ENCODE measurements around the gene NKIRAS1.

- TF ChIP-seq POLR2AphosphoS5 (IDR thresholded peaks at IDR 0.05; ENCODE audit: low read depth, low read length) (no peak), TAF1 (IDR thresholded peaks at IDR 0.05; ENCODE audit: borderline replicate concordance, insufficient read depth, low read length) (no peak), FOXP2 (optimal IDR thresholded peaks at IDR 0.05; ENCODE audit: borderline replicate concordance, extremely low read depth, extremely low read length, insufficient read depth) (no peak), SIN3A (IDR thresholded peaks at IDR 0.05; ENCODE audit: borderline replicate concordance, insufficient read depth, low read length) (no peak)
- TF ChIP-seq, protein P1, sequence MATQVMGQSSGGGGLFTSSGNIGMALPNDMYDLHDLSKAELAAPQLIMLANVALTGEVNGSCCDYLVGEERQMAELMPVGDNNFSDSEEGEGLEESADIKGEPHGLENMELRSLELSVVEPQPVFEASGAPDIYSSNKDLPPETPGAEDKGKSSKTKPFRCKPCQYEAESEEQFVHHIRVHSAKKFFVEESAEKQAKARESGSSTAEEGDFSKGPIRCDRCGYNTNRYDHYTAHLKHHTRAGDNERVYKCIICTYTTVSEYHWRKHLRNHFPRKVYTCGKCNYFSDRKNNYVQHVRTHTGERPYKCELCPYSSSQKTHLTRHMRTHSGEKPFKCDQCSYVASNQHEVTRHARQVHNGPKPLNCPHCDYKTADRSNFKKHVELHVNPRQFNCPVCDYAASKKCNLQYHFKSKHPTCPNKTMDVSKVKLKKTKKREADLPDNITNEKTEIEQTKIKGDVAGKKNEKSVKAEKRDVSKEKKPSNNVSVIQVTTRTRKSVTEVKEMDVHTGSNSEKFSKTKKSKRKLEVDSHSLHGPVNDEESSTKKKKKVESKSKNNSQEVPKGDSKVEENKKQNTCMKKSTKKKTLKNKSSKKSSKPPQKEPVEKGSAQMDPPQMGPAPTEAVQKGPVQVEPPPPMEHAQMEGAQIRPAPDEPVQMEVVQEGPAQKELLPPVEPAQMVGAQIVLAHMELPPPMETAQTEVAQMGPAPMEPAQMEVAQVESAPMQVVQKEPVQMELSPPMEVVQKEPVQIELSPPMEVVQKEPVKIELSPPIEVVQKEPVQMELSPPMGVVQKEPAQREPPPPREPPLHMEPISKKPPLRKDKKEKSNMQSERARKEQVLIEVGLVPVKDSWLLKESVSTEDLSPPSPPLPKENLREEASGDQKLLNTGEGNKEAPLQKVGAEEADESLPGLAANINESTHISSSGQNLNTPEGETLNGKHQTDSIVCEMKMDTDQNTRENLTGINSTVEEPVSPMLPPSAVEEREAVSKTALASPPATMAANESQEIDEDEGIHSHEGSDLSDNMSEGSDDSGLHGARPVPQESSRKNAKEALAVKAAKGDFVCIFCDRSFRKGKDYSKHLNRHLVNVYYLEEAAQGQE (IDR thresholded peaks at IDR 0.05; ENCODE audit: insufficient read depth in 1 of 2, low read depth in 2 of 2, low read length in 2 of 2), result no peak
Measured at GRCh38 chr3:23864931-23865330, 51.9 kb downstream of the NKIRAS1 start.

Measured in PFSK-1 (cell line).